ENCODE results near the gene SMIM33. TPM values are rescaled to one million over a fixed set of nuclear protein-coding genes. Genes with fewer than 3 reads are reported as not detected.

Gene SMIM33
- total and polyA plus RNA-seq, 9 of the 15 experiments (the other 6 are each of a cell fraction or from before 2014, with no cell fraction given), result not detected

DNA sequence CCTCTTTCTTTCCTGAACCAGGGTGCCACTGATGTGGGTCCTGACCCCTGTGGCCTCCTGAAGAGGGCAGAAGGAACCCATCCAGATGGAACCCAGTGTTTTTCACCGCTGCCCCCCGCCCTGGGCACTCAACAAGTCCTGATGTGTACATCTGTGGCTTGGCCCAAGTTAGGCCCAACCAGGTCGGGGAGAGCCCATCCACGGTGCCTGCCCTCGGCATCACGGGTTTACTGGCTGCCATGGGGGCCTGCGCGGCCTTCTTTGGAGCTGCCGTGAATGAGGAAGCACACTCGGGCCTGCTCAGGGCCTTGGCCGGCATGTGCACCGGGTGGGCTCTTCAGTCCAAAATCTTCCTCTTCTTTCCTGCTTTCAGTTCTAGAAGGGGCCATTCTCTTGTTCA lies 14.0 kb upstream of the SMIM33 start:
- Histone ChIP-seq H3K9ac (ENCODE audit: insufficient read depth in 1 of 2, low read depth in 2 of 2, low read length in 2 of 2) (no peak overlapping the region), H3K27me3 (ENCODE audit: control insufficient read depth in 2 of 2, insufficient read depth in 2 of 2, low read length in 2 of 2) (no peaks in the 10 kb centered on the region), H3K27ac (ENCODE audit: extremely low read depth, low read depth, low read length) (no peak overlapping the region), H4K20me1 (replicated peaks; ENCODE audit: control insufficient read depth, insufficient read depth, low read length) (no peaks in the 10 kb centered on the region), H3K79me2 (ENCODE audit: control insufficient read depth, insufficient read depth, low read length) (no peaks in the 10 kb centered on the region), H3K9me3 (replicated peaks; ENCODE audit: control insufficient read depth, insufficient read depth, low read depth, low read length) (no peaks in the 10 kb centered on the region), H3K4me2 (ENCODE audit: insufficient read depth, low read length) (no peak overlapping the region), H3K9me1 (ENCODE audit: control insufficient read depth, insufficient read depth, low read length) (peaks cover 4% of the 10 kb centered on the region), H3K4me3 (no peak overlapping the region), H2AFZ (ENCODE audit: low read depth, low read length) (peak overlapping the region; percentile 38), H3K36me3 (ENCODE audit: control insufficient read depth, insufficient read depth, low read length) (no peaks in the 10 kb centered on the region), H3K4me1 (replicated peaks in 1 of 2; ENCODE audit: control insufficient read depth in 2 of 2, insufficient read depth in 2 of 2, low read length in 2 of 2) (peaks cover 0 to 15% of the 10 kb centered on the region in 2 experiments; a peak in 2 of 5 replicates)
- no TSS peak for BruUV-seq (replicated peaks)
- in situ Hi-C loops (cut with MboI), result no loop called here
- FAIRE-seq (no peak), DNase-seq (ENCODE audit: extremely low read depth in 1 of 4, low spot score in 3 of 4) (no peak), ATAC-seq (no peak; the same call in 2 of the 3 replicates)
- 78% methylated on average over 11 of the region's 12 CpGs for WGBS (ENCODE audit: insufficient coverage, low coverage, missing lambda C conversion rate)
- TF ChIP-seq ZFX (CRISPR knock-in tag; IDR thresholded peaks at IDR 0.05), result peak; percentile 26; the same call in 1 of the 2 replicates
- TF ChIP-seq, protein P1, sequence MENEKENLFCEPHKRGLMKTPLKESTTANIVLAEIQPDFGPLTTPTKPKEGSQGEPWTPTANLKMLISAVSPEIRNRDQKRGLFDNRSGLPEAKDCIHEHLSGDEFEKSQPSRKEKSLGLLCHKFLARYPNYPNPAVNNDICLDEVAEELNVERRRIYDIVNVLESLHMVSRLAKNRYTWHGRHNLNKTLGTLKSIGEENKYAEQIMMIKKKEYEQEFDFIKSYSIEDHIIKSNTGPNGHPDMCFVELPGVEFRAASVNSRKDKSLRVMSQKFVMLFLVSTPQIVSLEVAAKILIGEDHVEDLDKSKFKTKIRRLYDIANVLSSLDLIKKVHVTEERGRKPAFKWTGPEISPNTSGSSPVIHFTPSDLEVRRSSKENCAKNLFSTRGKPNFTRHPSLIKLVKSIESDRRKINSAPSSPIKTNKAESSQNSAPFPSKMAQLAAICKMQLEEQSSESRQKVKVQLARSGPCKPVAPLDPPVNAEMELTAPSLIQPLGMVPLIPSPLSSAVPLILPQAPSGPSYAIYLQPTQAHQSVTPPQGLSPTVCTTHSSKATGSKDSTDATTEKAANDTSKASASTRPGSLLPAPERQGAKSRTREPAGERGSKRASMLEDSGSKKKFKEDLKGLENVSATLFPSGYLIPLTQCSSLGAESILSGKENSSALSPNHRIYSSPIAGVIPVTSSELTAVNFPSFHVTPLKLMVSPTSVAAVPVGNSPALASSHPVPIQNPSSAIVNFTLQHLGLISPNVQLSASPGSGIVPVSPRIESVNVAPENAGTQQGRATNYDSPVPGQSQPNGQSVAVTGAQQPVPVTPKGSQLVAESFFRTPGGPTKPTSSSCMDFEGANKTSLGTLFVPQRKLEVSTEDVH (IDR thresholded peaks at IDR 0.05; ENCODE audit: low read depth, partially characterized antibody), result no peak
- CTCF ChIA-PET (ENCODE audit: low intra/inter-chr PET ratio), result no interaction called here
- intact Hi-C loops (cut with micrococcal nuclease), result no loop called here
- POLR2A ChIA-PET, result interaction anchor here (0.6 kb wide), 1 partner anchor 1757 kb away, joined by 3 read pairs; no protein-coding TSS in a partner anchor

Measured in K562 (cell line).